ENCODE measurements around the gene TBC1D24.

The TBC1D24 gene

GRCh38 chr16:2524339-2524938 is 49.5 kb downstream of the TBC1D24 start:
- no peak for DNase-seq (ENCODE audit: extremely low read depth, low read depth)
- TF ChIP-seq, protein P1, sequence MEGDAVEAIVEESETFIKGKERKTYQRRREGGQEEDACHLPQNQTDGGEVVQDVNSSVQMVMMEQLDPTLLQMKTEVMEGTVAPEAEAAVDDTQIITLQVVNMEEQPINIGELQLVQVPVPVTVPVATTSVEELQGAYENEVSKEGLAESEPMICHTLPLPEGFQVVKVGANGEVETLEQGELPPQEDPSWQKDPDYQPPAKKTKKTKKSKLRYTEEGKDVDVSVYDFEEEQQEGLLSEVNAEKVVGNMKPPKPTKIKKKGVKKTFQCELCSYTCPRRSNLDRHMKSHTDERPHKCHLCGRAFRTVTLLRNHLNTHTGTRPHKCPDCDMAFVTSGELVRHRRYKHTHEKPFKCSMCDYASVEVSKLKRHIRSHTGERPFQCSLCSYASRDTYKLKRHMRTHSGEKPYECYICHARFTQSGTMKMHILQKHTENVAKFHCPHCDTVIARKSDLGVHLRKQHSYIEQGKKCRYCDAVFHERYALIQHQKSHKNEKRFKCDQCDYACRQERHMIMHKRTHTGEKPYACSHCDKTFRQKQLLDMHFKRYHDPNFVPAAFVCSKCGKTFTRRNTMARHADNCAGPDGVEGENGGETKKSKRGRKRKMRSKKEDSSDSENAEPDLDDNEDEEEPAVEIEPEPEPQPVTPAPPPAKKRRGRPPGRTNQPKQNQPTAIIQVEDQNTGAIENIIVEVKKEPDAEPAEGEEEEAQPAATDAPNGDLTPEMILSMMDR (IDR thresholded peaks at IDR 0.05; ENCODE audit: low read depth, low read length), result no peak

DNA sequence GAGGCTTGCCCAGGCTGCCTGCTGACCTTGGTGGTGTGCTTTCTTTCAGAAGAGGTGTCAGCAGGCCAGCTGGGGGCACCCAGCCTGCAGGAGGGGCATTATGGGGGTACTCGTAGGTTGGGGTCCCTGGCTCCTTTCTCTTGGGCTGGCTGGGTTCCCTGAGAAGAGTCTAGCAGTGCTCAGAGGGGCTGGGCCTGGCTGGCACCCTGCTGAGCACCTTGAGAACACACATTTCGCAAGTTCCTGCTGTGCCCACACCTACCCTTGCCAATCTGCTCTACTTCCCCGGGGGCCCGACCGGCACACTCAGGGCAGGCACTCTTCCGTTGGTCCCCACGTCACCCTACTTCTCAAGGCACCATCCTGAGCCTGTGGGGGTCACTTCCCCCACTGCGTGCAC is 51.2 kb downstream of the TBC1D24 start:
- no peak for DNase-seq (ENCODE audit: extremely low read depth, low read depth)
- TF ChIP-seq, protein P1 (IDR thresholded peaks at IDR 0.05; ENCODE audit: low read depth, low read length), result no peak

DNA sequence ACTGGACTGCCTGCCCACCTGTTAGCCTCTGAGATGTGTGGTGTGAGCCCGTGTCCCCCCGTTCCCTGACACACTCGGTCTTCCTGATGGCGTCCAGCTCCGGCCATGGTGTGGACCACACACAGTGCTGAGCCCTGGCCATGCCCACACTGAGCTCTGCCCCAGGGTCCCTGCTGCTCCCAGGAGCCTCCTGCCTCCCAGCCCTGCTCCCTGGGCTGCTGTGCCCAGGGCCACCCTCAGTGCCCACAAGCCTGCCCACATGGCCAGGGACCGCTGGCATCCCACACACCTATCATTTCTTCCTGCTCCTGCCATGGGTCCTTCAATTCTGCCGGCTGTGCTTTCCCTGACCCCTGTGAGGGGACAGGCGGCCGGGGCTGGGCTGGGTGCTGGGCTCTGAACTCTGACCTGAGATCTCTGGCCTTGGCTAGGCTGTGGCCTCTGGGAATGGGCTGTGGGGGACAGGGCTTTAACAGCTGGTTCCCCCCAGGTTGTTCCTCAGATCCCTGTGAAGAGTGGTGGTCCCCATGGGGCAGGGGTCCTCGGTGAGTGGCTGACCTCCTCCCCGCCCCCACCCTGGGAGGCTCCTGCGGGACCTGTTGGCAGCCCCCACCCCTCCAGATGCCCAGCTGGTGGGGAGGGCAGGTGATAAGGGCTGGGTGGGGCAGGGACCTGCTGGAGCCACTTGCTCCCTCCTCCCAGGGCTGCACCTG is 52.3 kb downstream of the TBC1D24 start:
- DNase-seq (ENCODE audit: extremely low read depth, low read depth), result no peak
- TF ChIP-seq, protein P1 (IDR thresholded peaks at IDR 0.05; ENCODE audit: low read depth, low read length), result no peak

GRCh38 chr16:2527784-2528100 is 52.8 kb downstream of the TBC1D24 start:
- TF ChIP-seq, protein P1 (IDR thresholded peaks at IDR 0.05; ENCODE audit: low read depth, low read length), result no peak
- no peak for DNase-seq (ENCODE audit: extremely low read depth, low read depth)

DNA sequence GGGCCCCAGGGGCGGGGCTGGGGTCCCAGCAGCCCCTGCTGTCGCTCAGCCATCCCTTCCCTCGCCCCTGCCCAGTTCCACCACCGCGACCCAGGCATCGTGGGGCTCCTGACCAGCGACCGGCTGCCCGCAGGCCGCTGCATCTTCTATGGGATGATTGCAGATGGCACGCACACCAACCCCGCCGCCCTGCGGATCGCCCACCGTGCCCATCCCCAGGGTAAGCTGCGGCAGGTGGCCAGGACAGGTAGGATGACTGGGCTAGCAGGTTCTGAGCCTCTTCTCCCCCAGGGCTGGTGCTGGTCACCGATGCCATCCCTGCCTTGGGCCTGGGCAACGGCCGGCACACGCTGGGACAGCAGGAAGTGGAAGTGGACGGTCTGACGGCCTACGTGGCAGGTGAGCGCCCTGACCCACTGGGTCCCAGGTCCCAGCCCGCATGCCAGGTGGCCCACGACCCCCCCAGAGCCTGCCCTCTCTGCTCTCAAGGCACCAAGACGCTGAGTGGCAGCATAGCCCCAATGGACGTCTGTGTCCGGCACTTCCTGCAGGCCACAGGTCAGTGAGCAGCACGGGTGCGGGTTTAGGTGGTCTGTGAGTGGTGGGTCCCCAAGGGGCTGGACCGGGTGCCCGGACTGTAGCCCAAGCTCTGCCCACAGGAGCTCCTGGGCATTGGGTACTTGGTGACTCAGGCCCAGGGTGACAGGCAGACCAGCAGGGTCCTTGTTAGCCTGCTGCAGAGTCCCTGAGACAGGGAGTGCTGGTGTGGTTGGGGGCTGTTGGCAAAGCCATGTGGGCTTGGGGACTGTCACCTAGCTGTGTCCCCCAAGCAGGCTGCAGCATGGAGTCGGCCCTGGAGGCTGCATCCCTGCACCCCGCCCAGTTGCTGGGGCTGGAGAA is 53.5 kb downstream of the TBC1D24 start:
- TF ChIP-seq, protein P1 (IDR thresholded peaks at IDR 0.05; ENCODE audit: low read depth, low read length), result no peak
- no peak for DNase-seq (ENCODE audit: extremely low read depth, low read depth)

DNA sequence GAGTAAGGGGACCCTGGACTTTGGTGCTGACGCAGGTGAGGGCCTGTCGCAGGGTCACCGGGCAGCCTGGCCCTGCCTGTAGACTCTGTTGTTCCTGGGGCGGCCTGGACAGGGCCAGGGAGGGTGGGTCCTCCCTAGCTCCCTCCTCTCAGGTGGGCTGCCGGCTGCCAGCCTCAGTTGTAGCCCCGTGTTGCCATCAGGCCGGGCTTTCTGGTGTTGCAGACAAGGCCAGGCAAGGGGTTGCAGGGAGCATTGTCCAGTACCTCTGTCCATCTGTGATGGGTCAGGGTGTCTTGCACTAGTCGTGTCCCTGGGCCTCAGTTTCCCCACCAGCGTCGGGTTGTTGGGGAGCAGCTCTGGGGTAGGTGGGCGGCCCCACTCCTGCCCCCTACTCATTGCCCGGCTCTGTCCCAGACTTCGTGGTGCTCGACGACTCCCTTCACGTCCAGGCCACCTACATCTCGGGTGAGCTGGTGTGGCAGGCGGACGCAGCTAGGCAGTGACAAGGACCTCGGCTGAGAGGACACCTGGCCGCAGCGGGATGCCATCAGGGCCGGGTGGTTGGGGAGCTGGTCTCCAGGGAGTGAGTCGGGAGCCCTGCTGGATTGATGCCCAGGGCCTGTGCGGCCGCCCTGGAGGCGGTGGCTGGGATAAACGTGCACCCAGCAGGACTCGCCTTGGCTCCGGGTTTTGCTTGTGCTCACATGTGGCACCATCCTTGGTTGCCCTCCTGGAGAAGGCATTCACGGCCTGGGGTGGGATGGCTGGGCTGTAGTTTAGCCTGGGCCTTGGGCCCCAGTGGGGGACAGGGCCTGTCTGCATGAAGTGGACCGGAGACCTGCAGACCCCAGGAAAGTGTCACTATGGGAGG is 54.4 kb downstream of the TBC1D24 start:
- TF ChIP-seq, protein P1 (IDR thresholded peaks at IDR 0.05; ENCODE audit: low read depth, low read length), result no peak

More for the DNA sequence above, 54.4 kb downstream of the TBC1D24 start:
- no peak for DNase-seq (ENCODE audit: extremely low read depth, low read depth)
